Activated CD8-positive, alpha-beta T cell treated with anti-CD3 and anti-CD28 coated beads for 36 hours (primary cell): Measurements from ENCODE around the gene LRRC8E. TPM values are rescaled to one million over a fixed set of nuclear protein-coding genes. Genes with fewer than 3 reads are reported as not detected.

Experiments
- ATAC-seq: fragments of 200-7000 bp; cut with Tn5 transposase; one replicate; pipeline ENCODE4 v1.10.0; 2021; ENCODE audit warnings: mild to moderate bottlenecking, moderate library complexity
- CTCF ChIA-PET: fragments of 350-600 bp; sonication (Branson Sonifier 250); formaldehyde crosslinking; loops from one replicate; lab custom pipeline; 2021; ENCODE audit warnings: antibody characterized with exemption; lab: Charles Lee
- POLR2A ChIA-PET: fragments of 350-600 bp; sonication (Branson Sonifier 250); formaldehyde crosslinking; loops from one replicate; lab custom pipeline; 2021; ENCODE audit warnings: antibody characterized with exemption; lab: Charles Lee
- DNase-seq: peaks from one replicate; pipeline ENCODE4 v3.0.0-alpha.2; 2020
- H3K27ac Mint-ChIP-seq: one replicate; pipeline ENCODE4 v1.8.0; 2021; ENCODE audit warnings: mild to moderate bottlenecking, mixed read lengths
- H3K27me3 Mint-ChIP-seq: one replicate; pipeline ENCODE4 v1.8.0; 2021; ENCODE audit warnings: mixed read lengths
- H3K36me3 Mint-ChIP-seq: one replicate; pipeline ENCODE4 v1.8.0; 2021; ENCODE audit warnings: low read depth, mixed read lengths
- H3K4me1 Mint-ChIP-seq: one replicate; pipeline ENCODE4 v1.8.0; 2021; ENCODE audit warnings: low read depth, mixed read lengths
- H3K4me3 Mint-ChIP-seq: one replicate; pipeline ENCODE4 v1.8.0; 2021; ENCODE audit warnings: mild to moderate bottlenecking, moderate library complexity, mixed read lengths
- H3K9me3 Mint-ChIP-seq: one replicate; pipeline ENCODE4 v1.8.0; 2021; ENCODE audit warnings: mixed read lengths
- intact Hi-C: fragments of 100-400 bp; cut with micrococcal nuclease; formaldehyde crosslinking; loops from one replicate; pipeline ENCODE4 v1.10.0; 2022
- total RNA-seq, 2 experiments: library from RNA; stranded (reverse); gene quantifications; one replicate each; pipeline ENCODE4 v1.2.3, GENCODE V29; 2021
- TF ChIP-seq, protein P1 (sequence below): fragments of 200-600 bp; IDR thresholded peaks from one replicate; pipeline ENCODE4 v1.8.0; 2022; ENCODE audit warnings: antibody characterized with exemption, mild to moderate bottlenecking

Gene LRRC8E
- total RNA-seq, 2 experiments from 2014 or later: not detected

DNA sequence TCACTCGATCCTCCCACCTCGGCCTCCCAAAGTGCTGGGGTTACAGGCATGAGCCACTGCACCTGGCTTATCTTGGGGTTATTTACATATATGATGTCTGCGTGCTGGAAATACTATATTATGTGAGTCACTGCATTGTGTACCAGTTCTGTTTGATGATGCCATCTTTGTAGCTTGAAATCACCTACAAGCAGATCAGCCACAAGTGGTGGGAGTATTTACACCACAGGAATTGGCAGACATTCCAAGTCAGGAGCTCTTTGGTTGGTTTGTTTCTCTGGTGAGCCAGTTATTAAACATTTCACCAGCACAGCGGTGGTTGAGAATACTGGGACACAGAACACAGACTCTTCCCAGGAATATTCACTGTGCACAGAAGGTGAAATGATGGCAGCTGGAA lies 59.6 kb downstream of the LRRC8E start:
- Mint-ChIP-seq H3K36me3 (no peaks in the 10 kb centered on the region), H3K4me3 (no peak overlapping the region), H3K27me3 (no peaks in the 10 kb centered on the region), H3K4me1 (peaks cover 22% of the 10 kb centered on the region), H3K27ac (no peak overlapping the region), H3K9me3 (no peaks in the 10 kb centered on the region)
- DNase-seq (no peak), ATAC-seq (no peak)
- TF ChIP-seq, protein P1, sequence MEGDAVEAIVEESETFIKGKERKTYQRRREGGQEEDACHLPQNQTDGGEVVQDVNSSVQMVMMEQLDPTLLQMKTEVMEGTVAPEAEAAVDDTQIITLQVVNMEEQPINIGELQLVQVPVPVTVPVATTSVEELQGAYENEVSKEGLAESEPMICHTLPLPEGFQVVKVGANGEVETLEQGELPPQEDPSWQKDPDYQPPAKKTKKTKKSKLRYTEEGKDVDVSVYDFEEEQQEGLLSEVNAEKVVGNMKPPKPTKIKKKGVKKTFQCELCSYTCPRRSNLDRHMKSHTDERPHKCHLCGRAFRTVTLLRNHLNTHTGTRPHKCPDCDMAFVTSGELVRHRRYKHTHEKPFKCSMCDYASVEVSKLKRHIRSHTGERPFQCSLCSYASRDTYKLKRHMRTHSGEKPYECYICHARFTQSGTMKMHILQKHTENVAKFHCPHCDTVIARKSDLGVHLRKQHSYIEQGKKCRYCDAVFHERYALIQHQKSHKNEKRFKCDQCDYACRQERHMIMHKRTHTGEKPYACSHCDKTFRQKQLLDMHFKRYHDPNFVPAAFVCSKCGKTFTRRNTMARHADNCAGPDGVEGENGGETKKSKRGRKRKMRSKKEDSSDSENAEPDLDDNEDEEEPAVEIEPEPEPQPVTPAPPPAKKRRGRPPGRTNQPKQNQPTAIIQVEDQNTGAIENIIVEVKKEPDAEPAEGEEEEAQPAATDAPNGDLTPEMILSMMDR: no peak
- CTCF ChIA-PET: interaction anchor here (1.0 to 1.7 kb wide), 3 partner anchors 23 to 121 kb away, joined by 3 to 4 read pairs (median 4); no protein-coding TSS in a partner anchor
- intact Hi-C loops: loop anchor here (10.0 kb wide), 2 partner anchors 57 to 297 kb away; partner anchors contain the start of gene ELAVL1
- POLR2A ChIA-PET: no interaction called here

Other genes starting within 250 kb of the LRRC8E start
- not detected for gene RETN, start 219.5 kb upstream of the LRRC8E start, total RNA-seq
- not detected for gene MCEMP1, start 211.4 kb upstream of the LRRC8E start, total RNA-seq
- gene TRAPPC5, start 207.7 kb upstream of the LRRC8E start, total RNA-seq: 10 to 100 TPM; 85.0 to 85.9 TPM
- 1 to 10 TPM; 3.0 to 3.7 TPM for gene FCER2, start 186.4 kb upstream of the LRRC8E start, total RNA-seq
- gene CLEC4G, start 156.4 kb upstream of the LRRC8E start, total RNA-seq: not detected
- gene CD209, start 141.0 kb upstream of the LRRC8E start, total RNA-seq: not detected
- gene CLEC4M, start 125.3 kb upstream of the LRRC8E start, total RNA-seq: not detected
- gene EVI5L, start 58.3 kb upstream of the LRRC8E start, total RNA-seq: 1 to 10 TPM; 3.4 to 3.9 TPM
- gene PRR36, start 14.1 kb upstream of the LRRC8E start, total RNA-seq: under 1 TPM in 1 of 2 experiments, not detected in 1; 0.20 TPM
- 10 to 100 TPM; 36.8 to 37.0 TPM for gene MAP2K7, start 15.4 kb downstream of the LRRC8E start, total RNA-seq
- 1 to 10 TPM; 5.1 to 5.9 TPM for gene TGFBR3L, start 26.3 kb downstream of the LRRC8E start, total RNA-seq
- 10 to 100 TPM; 16.0 to 18.2 TPM for gene SNAPC2, start 31.8 kb downstream of the LRRC8E start, total RNA-seq
- under 1 TPM; 0.74 to 0.87 TPM for gene CTXN1, start 37.6 kb downstream of the LRRC8E start, total RNA-seq
- gene TIMM44, start 55.2 kb downstream of the LRRC8E start, total RNA-seq: 10 to 100 TPM; 92.3 to 95.5 TPM
- 100 to 1,000 TPM; 161 to 164 TPM for gene ELAVL1, start 117.1 kb downstream of the LRRC8E start, total RNA-seq
- under 1 TPM in 1 of 2 experiments, not detected in 1; 0.29 TPM for gene CCL25, start 164.2 kb downstream of the LRRC8E start, total RNA-seq